HepG2 (cell line): ENCODE results near the gene SULT2B1. TPM values are rescaled to one million over a fixed set of nuclear protein-coding genes. Genes with fewer than 3 reads are reported as not detected.

Source experiments
- ATF7 ChIP-seq, 2 experiments: fragments of 450-650 bp in 1 of 2; sonication (generic) in 1 of 2; formaldehyde crosslinking in 1 of 2; IDR thresholded peaks; 2 replicates each; pipeline versions ENCODE4 v1.4.0 to v1.6.1; 2016 to 2020; ENCODE audit warnings: antibody characterized with exemption in 1 of 2, mild to moderate bottlenecking in 1 of 2, missing genetic modification reagents in 1 of 2
- BCL6 ChIP-seq: IDR thresholded peaks from 2 replicates; pipeline ENCODE4 v1.6.1; 2016; ENCODE audit warnings: missing genetic modification reagents, missing compliant biosample characterization
- BRCA1 ChIP-seq: sonication (generic); formaldehyde crosslinking; IDR thresholded peaks from 2 replicates; pipeline ENCODE4 v1.4.0; 2020; ENCODE audit warnings: missing genetic modification reagents
- DPF2 ChIP-seq: sonication (generic); formaldehyde crosslinking; IDR thresholded peaks from 2 replicates; pipeline ENCODE4 v1.4.0; 2020; ENCODE audit warnings: mild to moderate bottlenecking, low read depth, missing genetic modification reagents, borderline replicate concordance
- ETS1 ChIP-seq: sonication (generic); formaldehyde crosslinking; IDR thresholded peaks from 2 replicates; pipeline ENCODE4 v1.4.0; 2020; ENCODE audit warnings: missing genetic modification reagents
- HMG20A ChIP-seq: IDR thresholded peaks from 2 replicates; pipeline ENCODE4 v1.6.1; 2016; ENCODE audit warnings: borderline replicate concordance
- HOMEZ ChIP-seq: IDR thresholded peaks from 2 replicates; pipeline ENCODE4 v1.6.1; 2016; ENCODE audit warnings: low read depth
- JDP2 ChIP-seq: sonication (generic); formaldehyde crosslinking; IDR thresholded peaks from 2 replicates; pipeline ENCODE4 v1.8.1; 2022; ENCODE audit warnings: missing genetic modification reagents, borderline replicate concordance
- NFATC3 ChIP-seq: sonication (generic); formaldehyde crosslinking; IDR thresholded peaks from 2 replicates; pipeline ENCODE4 v1.5.1; 2020; ENCODE audit warnings: mild to moderate bottlenecking, missing genetic modification reagents
- NFKBIZ ChIP-seq: IDR thresholded peaks from 2 replicates; pipeline ENCODE4 v1.6.1; 2018; ENCODE audit warnings: missing genetic modification reagents, missing compliant biosample characterization
- NFYB ChIP-seq: sonication (generic); formaldehyde crosslinking; IDR thresholded peaks from 2 replicates; pipeline ENCODE4 v1.4.0; 2020; ENCODE audit warnings: missing genetic modification reagents
- ONECUT2 ChIP-seq: sonication (generic); formaldehyde crosslinking; IDR thresholded peaks from 2 replicates; pipeline ENCODE4 v1.4.0; 2020; ENCODE audit warnings: missing genetic modification reagents
- RNF2 ChIP-seq: fragments of 450-650 bp; conservative IDR thresholded peaks from 2 replicates; pipeline ENCODE4 v1.6.1; 2016; ENCODE audit warnings: low read depth
- SAFB2 ChIP-seq: sonication (generic); formaldehyde crosslinking; IDR thresholded peaks from 2 replicates; pipeline ENCODE4 v1.5.1; 2020; ENCODE audit warnings: missing genetic modification reagents, low read depth, mild to moderate bottlenecking, borderline replicate concordance
- THAP7 ChIP-seq: sonication (generic); formaldehyde crosslinking; IDR thresholded peaks from 2 replicates; pipeline ENCODE4 v1.8.1; 2023; ENCODE audit warnings: mild to moderate bottlenecking, missing genetic modification reagents
- U2AF1 ChIP-seq: fragments of 200-400 bp; formaldehyde crosslinking; optimal IDR thresholded peaks from 2 replicates; pipeline ENCODE3; 2017; ENCODE audit warnings: mild to moderate bottlenecking, low read depth, low read length
- ZBTB7B ChIP-seq: sonication (generic); formaldehyde crosslinking; IDR thresholded peaks from 2 replicates; pipeline ENCODE4 v1.4.0; 2020; ENCODE audit warnings: missing genetic modification reagents
- ZC3H13 ChIP-seq: sonication (generic); formaldehyde crosslinking; IDR thresholded peaks from 2 replicates; pipeline ENCODE4 v1.8.1; 2023; ENCODE audit warnings: mild to moderate bottlenecking, missing genetic modification reagents, moderate library complexity
- ZFY ChIP-seq: sonication (generic); formaldehyde crosslinking; IDR thresholded peaks from 2 replicates; pipeline ENCODE4 v1.4.0; 2020; ENCODE audit warnings: missing genetic modification reagents
- ZKSCAN8 ChIP-seq: IDR thresholded peaks from 2 replicates; pipeline ENCODE4 v1.6.1; 2016; ENCODE audit warnings: borderline replicate concordance, missing genetic modification reagents, missing compliant biosample characterization
- ZNF333 ChIP-seq: sonication (generic); formaldehyde crosslinking; IDR thresholded peaks from 2 replicates; pipeline ENCODE4 v1.4.0; 2020; ENCODE audit warnings: mild to moderate bottlenecking, missing genetic modification reagents, borderline replicate concordance
- ZNF556 ChIP-seq: sonication (generic); formaldehyde crosslinking; IDR thresholded peaks from 2 replicates; pipeline ENCODE4 v1.4.0; 2020; ENCODE audit warnings: mild to moderate bottlenecking, missing genetic modification reagents, borderline replicate concordance
- ZNF607 ChIP-seq: sonication (generic); formaldehyde crosslinking; IDR thresholded peaks from 2 replicates; pipeline ENCODE4 v1.5.1; 2020; ENCODE audit warnings: missing genetic modification reagents, mild to moderate bottlenecking, borderline replicate concordance
- ZNF703 ChIP-seq: sonication (generic); formaldehyde crosslinking; IDR thresholded peaks from 2 replicates; pipeline ENCODE4 v1.5.1; 2020; ENCODE audit warnings: missing genetic modification reagents, mild to moderate bottlenecking, moderate library complexity, borderline replicate concordance
- ZNF75D ChIP-seq: sonication (generic); formaldehyde crosslinking; IDR thresholded peaks from 2 replicates; pipeline ENCODE4 v1.8.1; 2023; ENCODE audit warnings: missing genetic modification reagents, mild to moderate bottlenecking, borderline replicate concordance
- polyA plus RNA-seq, 8 experiments: library from polyadenylated mRNA; depleted of rRNA in 3 of 8; stranded (reverse) in 7 of 8; unstranded in 1 of 8; fragments of >200 nt; fragmentation: Illumina TruSeq in 4 of 8; extraction: Trizol in 4 of 8; gene quantifications; 2 replicates each; pipeline versions ENCODE4 v1.2.1 to v1.2.3, GENCODE V29; 2011 to 2016; ENCODE audit warnings: low read depth in 4 of 8, missing spikeins in 1 of 8, mixed read lengths in 1 of 8; ENCODE audit not compliant: insufficient read depth in 1 of 8
- total RNA-seq, 5 experiments: library from RNA; depleted of rRNA; stranded (reverse); fragments of >200 nt; fragmentation: Illumina TruSeq; extraction: Trizol; gene quantifications; 2 replicates each; pipeline ENCODE4 v1.2.3, GENCODE V29; 2016; ENCODE audit warnings: low read depth in 1 of 5

The SULT2B1 gene
- total and polyA plus RNA-seq, 2 of the 13 experiments (the other 11 are each of a cell fraction or from before 2014, with no cell fraction given): 0.13 TPM; not detected in 1

GRCh38 chr19:48618916-48619691, 67.1 kb downstream of the SULT2B1 start, which contains the start of the genes RPL18 and SPHK2 (continued):
- TF ChIP-seq BRCA1 (CRISPR knock-in tag) (0 out of 2 replicates have a peak, but pooled peaks have one; percentile 14), SAFB2 (CRISPR knock-in tag) (peak; percentile 63; the same call in 1 of the 2 replicates), ATF7 (IDR thresholded peaks at IDR 0.05) (peak; percentile 73), ATF7 (CRISPR knock-in tag; IDR thresholded peaks at IDR 0.05) (peak; percentile 93), ZBTB7B (CRISPR knock-in tag) (peak; percentile 82), NFYB (CRISPR knock-in tag) (peak; percentile 64), NFATC3 (peak; percentile 87; the same call in 1 of the 2 replicates), JDP2 (no peak), THAP7 (0 out of 2 replicates have a peak, but pooled peaks have one; percentile 42), HMG20A (peak; percentile 56; the same call in 1 of the 2 replicates), ZNF333 (CRISPR knock-in tag) (no peak; the same call in 1 of the 2 replicates), ZNF703 (CRISPR knock-in tag) (peak; percentile 46; the same call in 1 of the 2 replicates), ZKSCAN8 (CRISPR knock-in tag) (peak; percentile 73; the same call in 1 of the 2 replicates), ZNF556 (CRISPR knock-in tag) (no peak; the same call in 1 of the 2 replicates), NFKBIZ (peak; percentile 87), ZFY (CRISPR knock-in tag) (peak; percentile 73), ETS1 (CRISPR knock-in tag) (no peak), U2AF1 (peak; percentile 100), DPF2 (CRISPR knock-in tag) (no peak), BCL6 (CRISPR knock-in tag) (peak; percentile 74), HOMEZ (CRISPR knock-in tag) (0 out of 2 replicates have a peak, but pooled peaks have one; percentile 54), ONECUT2 (CRISPR knock-in tag) (no peak), ZC3H13 (CRISPR knock-in tag) (peak; percentile 87), ZNF75D (CRISPR knock-in tag) (0 out of 2 replicates have a peak, but pooled peaks have one; percentile 49), ZNF607 (CRISPR knock-in tag) (peak; percentile 56; the same call in 1 of the 2 replicates), RNF2 (0 out of 2 replicates have a peak, but pooled peaks have one; percentile 48)
